ENCODE results near the gene GPATCH2L.
A peak's percentile ranks its signal among the peaks of the same experiment; 100 is the strongest.

GPATCH2L gene

GRCh38 chr14:76121089-76121748, 30.5 kb upstream of the GPATCH2L start:
- no peaks in the 10 kb centered on the region for H3K4me1 ChIP-seq (ENCODE audit: insufficient read depth, poor library complexity, severe bottlenecking)
- no peak for ATAC-seq (ENCODE audit: low read depth)
- no peak for TF ChIP-seq CTCF (IDR thresholded peaks at IDR 0.05; ENCODE audit: poor library complexity, severe bottlenecking)
- no peaks in the 10 kb centered on the region for H3K27me3 ChIP-seq (ENCODE audit: insufficient read depth, poor library complexity, severe bottlenecking)
- no peak overlapping the region for H3K27ac ChIP-seq (ENCODE audit: poor library complexity, severe bottlenecking)
- no peaks in the 10 kb centered on the region for H3K36me3 ChIP-seq (ENCODE audit: low read depth)
- no peak for DNase-seq (ENCODE audit: low spot score)
- no peak overlapping the region for H3K4me3 ChIP-seq (ENCODE audit: severe bottlenecking)
- no peaks in the 10 kb centered on the region for H3K9me3 ChIP-seq (ENCODE audit: severe bottlenecking)

GRCh38 chr14:76123426-76124225, 28.1 kb upstream of the GPATCH2L start:
- DNase-seq (ENCODE audit: low spot score) (no peak), ATAC-seq (ENCODE audit: low read depth) (no peak)
- no peaks in the 10 kb centered on the region for H3K36me3 ChIP-seq (ENCODE audit: low read depth)
- TF ChIP-seq CTCF (IDR thresholded peaks at IDR 0.05; ENCODE audit: poor library complexity, severe bottlenecking): no peak
- H3K4me1 ChIP-seq (ENCODE audit: insufficient read depth, poor library complexity, severe bottlenecking): no peaks in the 10 kb centered on the region
- H3K27ac ChIP-seq (ENCODE audit: poor library complexity, severe bottlenecking): no peak overlapping the region
- no peaks in the 10 kb centered on the region for H3K9me3 ChIP-seq (ENCODE audit: severe bottlenecking)
- no peak overlapping the region for H3K4me3 ChIP-seq (ENCODE audit: severe bottlenecking)
- H3K27me3 ChIP-seq (ENCODE audit: insufficient read depth, poor library complexity, severe bottlenecking): no peaks in the 10 kb centered on the region

GRCh38 chr14:76125511-76125910, 26.2 kb upstream of the GPATCH2L start:
- H3K4me1 ChIP-seq (ENCODE audit: insufficient read depth, poor library complexity, severe bottlenecking): no peaks in the 10 kb centered on the region
- ATAC-seq (ENCODE audit: low read depth) (no peak), DNase-seq (ENCODE audit: low spot score) (peak; percentile 16)
- TF ChIP-seq CTCF (IDR thresholded peaks at IDR 0.05; ENCODE audit: poor library complexity, severe bottlenecking): no peak
- no peaks in the 10 kb centered on the region for H3K9me3 ChIP-seq (ENCODE audit: severe bottlenecking)
- H3K27me3 ChIP-seq (ENCODE audit: insufficient read depth, poor library complexity, severe bottlenecking): peaks cover 11% of the 10 kb centered on the region
- H3K36me3 ChIP-seq (ENCODE audit: low read depth): no peaks in the 10 kb centered on the region
- H3K27ac ChIP-seq (ENCODE audit: poor library complexity, severe bottlenecking): no peak overlapping the region
- no peak overlapping the region for H3K4me3 ChIP-seq (ENCODE audit: severe bottlenecking)

- ATAC-seq (ENCODE audit: low read depth) (no peak), DNase-seq (ENCODE audit: low spot score) (no peak)
- H3K9me3 ChIP-seq (ENCODE audit: severe bottlenecking): no peaks in the 10 kb centered on the region
- no peak overlapping the region for H3K27ac ChIP-seq (ENCODE audit: poor library complexity, severe bottlenecking)
- no peak for TF ChIP-seq CTCF (IDR thresholded peaks at IDR 0.05; ENCODE audit: poor library complexity, severe bottlenecking)
- no peaks in the 10 kb centered on the region for H3K36me3 ChIP-seq (ENCODE audit: low read depth)
- peaks cover 16% of the 10 kb centered on the region for H3K27me3 ChIP-seq (ENCODE audit: insufficient read depth, poor library complexity, severe bottlenecking)
- no peaks in the 10 kb centered on the region for H3K4me1 ChIP-seq (ENCODE audit: insufficient read depth, poor library complexity, severe bottlenecking)
- no peak overlapping the region for H3K4me3 ChIP-seq (ENCODE audit: severe bottlenecking)
These were observed 25.6 kb upstream of the GPATCH2L start for GRCh38 chr14:76126076-76126475.

Measured in RWPE2 (cell line).